ENCODE data around the gene PAM.

PAM gene

DNA sequence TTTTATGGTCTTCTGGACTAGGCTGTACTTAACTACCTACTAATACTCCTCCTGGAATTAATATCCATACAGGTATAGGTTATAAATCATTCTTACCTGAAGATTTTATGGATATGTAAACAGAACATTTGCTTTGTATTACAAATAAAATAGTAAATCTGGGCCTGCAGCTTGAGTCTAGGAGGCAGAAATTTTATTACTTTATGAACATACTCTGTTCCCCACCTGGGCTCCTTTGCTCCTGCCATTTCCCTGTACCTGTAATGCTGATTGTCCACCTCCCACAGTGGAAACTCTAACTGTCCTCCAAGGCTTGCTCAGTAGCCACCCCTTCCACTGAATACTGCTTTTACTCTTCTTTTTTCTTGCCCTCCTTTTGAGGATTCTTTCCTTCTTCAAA is 108.0 kb downstream of the PAM start:
- no peak for DNase-seq (ENCODE audit: low read depth)

DNA sequence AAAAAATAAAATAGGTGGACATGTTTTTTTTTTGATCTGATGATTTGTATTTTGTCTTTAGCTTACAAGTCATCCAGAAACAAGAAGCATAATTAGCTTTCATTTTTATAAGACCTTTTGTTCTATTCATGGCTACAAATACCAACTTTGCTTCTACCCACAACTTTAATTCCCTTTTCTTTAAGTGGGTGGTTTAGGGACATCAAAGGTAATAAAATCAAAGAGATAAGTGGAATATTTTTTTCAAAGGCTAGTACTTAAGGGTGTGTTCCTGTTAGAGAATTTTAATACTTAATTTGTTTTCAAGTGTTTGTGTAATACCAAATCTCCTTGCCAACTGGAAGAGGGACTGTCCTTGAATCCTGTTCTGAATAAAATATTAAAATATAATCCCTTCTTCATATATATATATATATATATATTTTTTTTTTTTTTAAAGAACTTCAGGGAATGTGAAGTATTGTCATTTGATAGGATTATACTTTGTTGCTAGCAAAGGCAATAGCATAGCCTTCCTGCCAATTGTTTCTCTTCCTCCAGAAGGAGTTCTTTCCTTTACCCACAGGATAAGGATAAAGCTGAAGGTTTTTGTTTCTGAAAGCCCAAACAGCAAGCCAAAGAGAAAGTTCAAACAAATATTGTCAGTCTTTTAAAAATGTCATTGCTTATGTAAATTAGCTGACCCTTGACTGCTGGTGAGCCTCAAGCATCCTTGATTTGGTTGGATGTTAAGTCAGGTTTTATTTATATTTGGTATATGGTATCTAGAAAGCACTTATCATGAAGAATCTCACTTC is 108.9 kb downstream of the PAM start:
- DNase-seq (ENCODE audit: low read depth): no peak

- no peak for DNase-seq (ENCODE audit: low read depth)
These were observed 110.0 kb downstream of the PAM start for GRCh38 chr5:102865171-102865509.

- DNase-seq (ENCODE audit: low read depth): no peak
These were observed 110.6 kb downstream of the PAM start for GRCh38 chr5:102865510-102866236.

DNA sequence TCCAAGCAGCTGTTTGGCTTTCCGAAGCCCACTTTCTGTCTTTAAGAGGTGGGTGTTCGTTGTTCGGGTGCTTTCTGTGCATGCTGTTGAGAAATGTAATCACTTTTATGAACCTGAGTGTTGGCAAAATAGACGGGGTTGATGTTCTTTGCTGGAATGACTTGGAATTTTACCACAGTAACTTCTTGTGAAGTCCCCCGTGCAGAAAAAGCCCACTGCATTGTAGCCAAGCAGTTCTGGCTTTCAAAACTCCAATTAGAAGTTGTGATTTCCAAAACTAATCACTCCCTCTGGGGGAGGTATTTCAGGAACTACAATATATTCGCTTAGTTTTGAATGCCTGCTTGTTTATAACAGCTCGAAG is 111.1 kb downstream of the PAM start:
- DNase-seq (ENCODE audit: low read depth): no peak

DNA sequence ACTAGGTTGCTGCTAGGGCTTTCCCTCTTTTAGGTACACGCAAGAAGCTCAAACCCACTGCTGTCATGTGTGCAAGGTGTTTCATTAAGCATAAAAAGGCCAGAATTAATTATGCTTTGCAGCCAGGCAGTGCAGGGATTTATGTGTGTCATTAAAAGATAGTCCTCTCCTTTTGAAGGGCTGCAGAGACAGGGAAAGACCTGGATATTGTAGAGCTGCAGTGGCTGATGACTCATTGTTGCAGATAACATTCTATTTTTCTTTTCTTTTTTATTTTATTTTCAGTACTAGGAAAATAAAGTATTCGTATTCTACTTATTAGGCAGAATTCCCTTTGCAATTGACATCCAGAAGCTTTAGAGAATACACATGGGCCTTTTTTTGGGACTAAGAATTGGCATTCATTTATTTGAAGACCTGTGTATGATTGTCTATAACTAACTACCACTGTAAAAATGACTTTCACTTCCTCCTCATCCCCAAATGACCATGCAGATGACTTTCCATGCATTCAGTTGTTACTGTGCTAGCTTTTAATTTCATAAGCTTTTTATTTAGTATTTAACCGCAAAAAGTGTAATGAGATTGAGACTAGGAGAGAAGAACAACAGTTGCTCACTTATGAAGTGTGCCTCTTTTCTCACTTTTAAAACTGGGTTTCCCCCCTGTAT is 113.0 kb downstream of the PAM start:
- no peak for DNase-seq (ENCODE audit: low read depth)

DNA sequence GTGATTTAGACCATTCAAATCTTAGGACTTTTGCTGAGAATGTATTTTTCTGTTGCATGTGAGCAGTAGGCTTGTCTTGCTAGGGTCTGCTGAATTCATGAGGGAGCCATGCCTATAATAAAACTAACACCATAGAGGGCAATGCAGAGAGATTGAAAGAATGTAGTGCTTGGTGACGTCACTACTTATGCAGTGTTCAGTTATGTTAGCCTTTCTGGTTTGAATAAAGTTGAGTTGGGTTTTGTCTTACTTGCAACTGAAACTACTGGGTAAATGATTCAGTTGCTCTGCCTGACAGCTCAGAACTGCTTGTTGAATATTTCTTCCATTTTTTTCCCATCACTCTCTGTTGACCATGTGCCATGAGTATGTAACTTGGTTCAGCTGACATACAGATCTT is 114.1 kb downstream of the PAM start:
- no peak for DNase-seq (ENCODE audit: low read depth)

DNA sequence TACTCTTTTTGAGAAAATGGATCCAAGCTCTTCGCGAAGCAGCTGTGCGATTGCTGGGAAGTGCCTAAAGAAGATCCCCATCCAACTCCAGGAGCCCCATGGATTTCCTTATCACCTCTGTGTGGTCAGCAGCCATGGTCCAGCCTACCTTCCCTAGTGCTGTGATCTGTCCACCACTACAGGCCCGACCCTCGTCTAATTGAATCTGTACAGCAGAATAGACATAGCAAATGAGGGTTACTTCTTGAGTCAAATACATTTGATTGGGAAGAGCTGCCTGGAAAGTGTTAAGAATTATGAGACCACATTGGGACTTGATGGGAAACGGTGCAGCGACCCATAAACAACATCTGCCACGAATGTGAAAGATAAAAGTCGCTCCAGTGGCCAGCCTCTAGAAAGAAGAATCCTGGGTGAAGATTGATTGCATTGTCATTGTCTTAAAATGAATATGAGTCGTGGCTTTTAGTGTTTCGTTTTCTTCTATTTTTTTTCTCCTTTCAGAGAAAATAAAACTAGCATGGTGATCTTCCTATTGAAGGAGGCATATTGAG is 118.4 kb downstream of the PAM start:
- no peak for DNase-seq (ENCODE audit: low read depth)

- no peak for DNase-seq (ENCODE audit: low read depth)
These were observed 118.9 kb downstream of the PAM start for GRCh38 chr5:102874054-102874453.

DNA sequence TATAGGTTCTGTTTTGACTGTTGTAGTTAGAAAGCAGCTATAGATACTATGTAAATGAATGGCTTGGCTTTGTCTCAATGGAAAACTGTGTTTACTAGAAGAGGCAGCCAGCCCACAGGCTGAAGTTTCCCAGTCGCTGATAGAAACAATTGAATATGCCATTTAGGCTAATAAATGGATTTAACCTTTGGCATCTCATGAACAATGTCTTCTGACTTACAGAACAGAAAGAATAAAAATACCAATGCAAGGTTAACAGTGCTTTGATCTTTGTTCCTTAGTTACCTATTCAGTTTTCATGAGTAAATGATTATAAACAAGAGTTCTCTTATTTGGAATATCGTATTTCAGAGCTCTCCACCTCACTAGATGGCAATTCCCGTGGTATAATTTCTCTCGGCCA is 120.6 kb downstream of the PAM start:
- DNase-seq (ENCODE audit: low read depth): no peak

DNA sequence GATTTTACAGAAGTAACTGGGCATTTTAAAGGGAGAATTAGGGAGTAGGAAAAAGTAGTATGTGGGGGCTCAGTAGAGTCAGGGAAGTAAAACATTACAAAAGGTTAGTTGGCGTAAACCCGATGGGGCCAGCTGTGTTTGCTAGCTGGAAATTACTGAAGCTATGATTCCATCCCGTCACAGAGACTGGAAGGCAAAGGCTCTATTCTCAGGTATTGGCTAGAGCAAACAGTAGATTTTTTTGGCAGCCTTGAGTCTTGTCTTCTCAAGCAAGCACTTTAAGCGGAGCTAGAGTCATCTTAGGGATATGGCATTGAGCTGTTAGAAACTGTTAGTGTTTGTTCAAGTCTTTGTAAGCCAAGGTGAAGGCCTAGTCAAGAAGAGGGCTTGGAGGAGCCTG is 121.5 kb downstream of the PAM start:
- DNase-seq (ENCODE audit: low read depth): no peak

- no peak for DNase-seq (ENCODE audit: low read depth)
These were observed 124.6 kb downstream of the PAM start for GRCh38 chr5:102879741-102880140.

DNA sequence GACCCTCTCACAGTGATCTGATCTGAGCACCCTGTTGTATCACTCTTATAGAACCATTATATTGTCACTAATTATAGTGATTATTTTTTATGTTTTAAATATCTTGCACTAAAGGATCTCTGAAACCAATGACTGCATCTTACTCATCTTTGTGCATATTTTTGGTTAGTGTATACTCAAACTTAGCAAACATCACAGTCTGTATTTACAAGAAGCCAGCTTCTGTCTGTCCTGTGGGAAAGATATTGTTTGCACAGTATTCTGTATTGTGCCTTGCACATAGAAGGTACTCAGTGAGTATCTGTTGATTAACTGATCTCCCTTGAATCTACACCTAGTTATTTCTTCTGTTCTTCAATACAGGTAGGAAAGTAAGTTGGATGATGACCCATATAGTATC is 131.5 kb downstream of the PAM start:
- DNase-seq (ENCODE audit: low read depth): no peak

DNA sequence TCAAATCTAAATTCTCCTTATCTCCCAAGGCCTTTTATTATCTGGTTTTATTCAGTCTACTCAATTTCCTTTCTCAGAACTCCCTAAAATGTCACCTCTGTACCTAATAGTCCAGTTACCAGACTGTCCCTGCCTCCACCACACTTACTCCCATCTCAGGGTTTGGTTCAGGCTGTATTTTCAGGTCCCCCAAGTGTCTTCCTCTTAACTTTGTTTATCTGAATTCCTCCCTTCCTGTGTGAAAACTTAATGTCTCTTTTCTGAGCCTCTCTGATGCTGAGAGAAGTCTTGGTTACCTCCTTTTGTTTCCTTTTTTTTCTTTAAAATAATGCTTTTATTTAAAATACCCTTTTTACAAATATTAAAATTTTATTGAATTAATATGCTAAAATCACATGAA is 133.4 kb downstream of the PAM start:
- DNase-seq (ENCODE audit: low read depth): no peak

DNA sequence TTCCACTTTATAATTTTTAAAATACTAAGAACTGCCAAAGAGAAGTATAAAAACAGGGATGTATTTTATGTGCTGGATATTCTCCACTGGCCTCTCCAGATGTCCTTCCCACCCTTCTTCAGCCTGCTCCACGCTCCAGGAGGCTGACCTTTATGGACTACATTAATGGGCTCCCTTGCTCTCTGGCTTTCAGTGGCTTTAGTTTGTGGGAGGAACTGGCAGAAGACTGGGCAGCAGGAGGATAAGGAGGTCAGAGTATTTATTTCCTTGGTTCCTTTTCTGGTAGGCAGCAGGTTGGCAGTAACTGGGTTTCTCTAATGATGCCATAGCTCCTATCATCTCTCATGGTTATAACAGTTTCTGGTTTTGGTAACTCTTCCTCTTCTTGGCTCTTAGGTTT is 133.9 kb downstream of the PAM start:
- no peak for DNase-seq (ENCODE audit: low read depth)

DNA sequence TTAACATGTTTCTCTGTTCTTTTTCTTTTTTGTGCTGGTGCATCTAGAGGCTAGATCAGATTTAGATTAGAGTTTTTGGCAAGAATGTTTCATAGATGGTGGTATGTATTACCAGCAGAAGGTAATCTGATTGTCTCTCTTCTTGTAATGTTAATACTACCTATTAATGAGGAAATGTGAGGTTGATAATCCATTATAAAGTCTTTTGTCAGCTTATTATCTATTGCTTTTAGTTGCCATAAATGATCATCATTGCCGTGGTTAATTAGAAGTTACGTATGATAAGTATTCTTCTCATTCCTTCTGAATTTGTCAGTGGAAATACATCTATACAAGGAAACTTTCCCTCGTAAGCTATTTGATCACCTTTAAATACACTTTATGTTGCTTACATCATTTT is 135.0 kb downstream of the PAM start:
- DNase-seq (ENCODE audit: low read depth): no peak

DNA sequence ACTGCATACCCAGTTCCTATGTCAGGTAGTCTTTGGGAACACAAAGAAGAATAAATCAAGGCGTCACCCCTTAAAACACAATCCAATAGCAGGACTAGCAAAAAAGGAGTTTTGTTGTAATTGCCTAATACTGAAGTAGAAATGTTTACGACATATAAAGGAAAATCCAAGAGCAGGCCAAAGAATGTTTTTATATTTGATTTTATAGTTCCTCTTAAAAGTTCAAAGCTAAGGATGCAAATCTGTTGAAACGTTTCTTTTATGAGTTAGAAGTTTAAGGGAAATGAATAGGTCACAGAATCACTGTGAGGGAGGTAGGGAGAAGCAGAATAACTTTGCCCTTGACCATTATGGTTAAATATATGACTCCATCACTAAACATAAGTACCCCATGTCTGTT is 136.1 kb downstream of the PAM start:
- DNase-seq (ENCODE audit: low read depth): no peak

DNA sequence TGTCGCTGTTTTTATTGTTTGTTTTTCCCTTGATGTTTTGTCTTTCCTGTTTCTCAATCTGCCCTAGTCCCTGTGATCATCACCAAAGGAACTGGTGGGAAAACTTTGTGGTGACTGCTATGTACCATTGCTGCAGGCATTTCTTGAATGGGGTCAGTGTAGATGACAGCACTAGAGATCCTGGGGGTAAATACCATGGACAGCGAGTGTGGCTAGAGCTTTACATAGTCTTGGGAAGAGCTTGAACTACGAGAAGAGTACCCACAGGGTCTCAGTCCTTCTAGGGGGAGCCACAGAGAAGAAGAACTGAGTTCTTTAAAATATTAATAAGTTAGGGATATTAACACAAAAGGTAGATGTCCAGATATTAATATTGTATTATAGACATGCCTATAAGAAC is 138.8 kb downstream of the PAM start:
- no peak for DNase-seq (ENCODE audit: low read depth)

DNA sequence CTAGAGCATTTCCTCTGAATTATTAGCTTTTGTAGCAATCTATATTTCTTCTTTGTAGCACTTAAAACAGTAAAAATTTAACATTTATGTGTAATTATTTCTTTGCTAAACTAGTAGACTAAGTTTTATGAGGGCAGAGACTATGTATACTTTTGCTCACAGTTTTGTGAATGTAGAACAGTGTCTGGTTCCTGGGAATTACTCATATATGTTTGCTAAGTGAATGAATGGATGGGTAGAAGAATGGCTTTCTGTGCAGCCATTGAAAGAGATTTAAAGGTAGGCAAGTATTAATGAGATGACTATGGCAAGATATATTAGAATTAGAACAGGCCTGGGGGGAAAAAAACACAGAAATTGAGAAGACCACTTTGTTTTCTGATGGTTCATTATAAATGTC is 140.1 kb downstream of the PAM start:
- DNase-seq (ENCODE audit: low read depth): no peak

DNA sequence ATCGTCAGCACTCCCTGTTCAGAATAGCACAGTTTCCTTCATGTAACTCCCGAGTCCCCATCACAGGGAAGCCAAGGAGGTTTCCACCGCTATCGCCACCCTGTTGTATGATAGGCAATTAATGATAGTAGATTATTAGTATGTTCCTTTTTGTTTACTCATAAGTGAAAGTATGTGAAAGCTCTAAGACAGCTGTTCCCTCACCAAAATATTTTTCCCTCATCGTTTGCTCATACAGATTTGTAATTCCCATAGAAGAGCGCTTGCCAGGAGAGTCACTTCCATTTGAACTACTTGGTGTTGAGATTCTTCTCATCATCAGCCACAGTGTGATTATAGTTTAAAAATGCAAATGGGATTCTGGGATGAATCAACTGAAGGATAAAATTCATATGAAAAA is 140.9 kb downstream of the PAM start:
- DNase-seq (ENCODE audit: low read depth): no peak

GRCh38 chr5:102901424-102902134 is 146.5 kb downstream of the PAM start:
- DNase-seq (ENCODE audit: low read depth): no peak

DNA sequence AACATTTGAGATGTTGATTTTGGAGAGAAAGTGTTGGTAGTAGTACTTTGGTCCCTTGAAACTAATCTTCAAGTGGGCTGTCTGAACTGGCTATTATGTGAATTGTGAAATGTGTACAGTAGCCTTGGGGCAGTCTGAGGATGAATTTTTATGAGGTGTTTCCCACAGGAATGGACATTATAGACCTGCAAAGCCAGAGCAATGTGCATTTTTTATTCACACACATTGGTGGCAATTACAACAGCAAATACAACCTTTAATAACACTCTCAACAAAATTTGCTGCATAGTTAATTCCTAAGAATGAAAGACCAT is 147.0 kb downstream of the PAM start:
- no peak for DNase-seq (ENCODE audit: low read depth)

- no peak for DNase-seq (ENCODE audit: low read depth)
These were observed 147.5 kb downstream of the PAM start for GRCh38 chr5:102902647-102903046.
